Brain microvascular endothelial cell (primary cell): ENCODE data around the gene ZBTB7C.

Experiments
- DNase-seq: peaks from one replicate; pipeline ENCODE4 v3.0.0-alpha.2; 2020
- H3K27ac ChIP-seq: fragments of 250-450 bp; sonication (Bioruptor Pico); 2 replicates; pipeline ENCODE4 v1.5.1; 2020; ENCODE audit warnings: mild to moderate bottlenecking, moderate library complexity
- H3K27me3 ChIP-seq: fragments of 250-450 bp; sonication (Bioruptor Pico); replicated peaks from 2 replicates; pipeline ENCODE4 v1.5.1; 2020; ENCODE audit warnings: mild to moderate bottlenecking
- H3K36me3 ChIP-seq: fragments of 250-450 bp; sonication (Bioruptor Pico); replicated peaks from 2 replicates; pipeline ENCODE4 v1.5.1; 2020; ENCODE audit warnings: mild to moderate bottlenecking
- H3K4me3 ChIP-seq: 2 replicates; pipeline ENCODE4 v1.5.1; 2011; ENCODE audit warnings: low read depth, mild to moderate bottlenecking, control low read depth, low read length, moderate library complexity
- in situ Hi-C: cut with HindIII; loops from 2 replicates; pipeline ENCODE4 v1.10.0; 2017; ENCODE audit warnings: low sequenced_read_pairs, low pct_ligation_motif_present
- TF ChIP-seq, protein P1 (sequence below): IDR thresholded peaks from 2 replicates; pipeline ENCODE4 v1.5.1; 2011; ENCODE audit warnings: low read depth, mild to moderate bottlenecking, moderate library complexity, low read length, control low read depth, inconsistent platforms; ENCODE audit errors: missing control alignments

Gene ZBTB7C

DNA sequence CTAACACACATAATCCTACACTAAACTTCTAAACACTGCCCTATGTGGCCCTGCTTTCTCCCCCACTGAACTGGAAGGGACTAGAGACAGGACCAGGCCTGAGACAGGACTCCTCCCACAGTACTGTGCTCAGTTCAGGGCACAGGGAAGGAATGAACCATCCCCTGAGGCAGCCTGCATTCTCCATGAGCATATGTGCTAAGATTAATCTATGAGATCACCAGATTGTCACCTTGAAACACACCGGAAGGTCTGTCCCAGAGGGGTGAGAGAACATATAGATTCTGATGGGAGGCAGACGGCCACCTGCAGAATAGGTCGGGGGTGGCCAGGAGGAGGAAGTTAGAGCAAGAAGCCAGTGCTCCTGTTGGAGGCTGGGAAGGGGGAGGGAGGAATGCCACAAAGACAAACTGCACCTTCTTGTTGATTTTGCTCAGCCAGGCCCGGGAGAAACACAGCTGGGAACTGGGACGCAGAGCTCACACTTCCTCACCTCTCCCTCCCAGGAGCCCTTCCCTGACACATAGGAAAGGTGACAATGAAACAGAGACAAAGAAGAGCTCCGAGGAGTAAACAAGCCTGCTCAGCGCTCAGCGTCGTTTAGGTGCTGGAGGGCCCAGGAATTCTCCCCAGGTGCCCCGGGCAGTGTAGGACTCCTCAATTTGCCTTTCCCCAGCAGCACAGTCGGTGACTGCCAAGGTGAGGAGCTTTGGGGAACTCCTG lies 52.1 kb downstream of the ZBTB7C start:
- Histone ChIP-seq H3K27ac (no peak overlapping the region), H3K27me3 (peaks cover 2% of the 10 kb centered on the region), H3K4me3 (no peak overlapping the region), H3K36me3 (no peaks in the 10 kb centered on the region)
- no peak for DNase-seq
- in situ Hi-C loops, result no loop called here
- TF ChIP-seq, protein P1, sequence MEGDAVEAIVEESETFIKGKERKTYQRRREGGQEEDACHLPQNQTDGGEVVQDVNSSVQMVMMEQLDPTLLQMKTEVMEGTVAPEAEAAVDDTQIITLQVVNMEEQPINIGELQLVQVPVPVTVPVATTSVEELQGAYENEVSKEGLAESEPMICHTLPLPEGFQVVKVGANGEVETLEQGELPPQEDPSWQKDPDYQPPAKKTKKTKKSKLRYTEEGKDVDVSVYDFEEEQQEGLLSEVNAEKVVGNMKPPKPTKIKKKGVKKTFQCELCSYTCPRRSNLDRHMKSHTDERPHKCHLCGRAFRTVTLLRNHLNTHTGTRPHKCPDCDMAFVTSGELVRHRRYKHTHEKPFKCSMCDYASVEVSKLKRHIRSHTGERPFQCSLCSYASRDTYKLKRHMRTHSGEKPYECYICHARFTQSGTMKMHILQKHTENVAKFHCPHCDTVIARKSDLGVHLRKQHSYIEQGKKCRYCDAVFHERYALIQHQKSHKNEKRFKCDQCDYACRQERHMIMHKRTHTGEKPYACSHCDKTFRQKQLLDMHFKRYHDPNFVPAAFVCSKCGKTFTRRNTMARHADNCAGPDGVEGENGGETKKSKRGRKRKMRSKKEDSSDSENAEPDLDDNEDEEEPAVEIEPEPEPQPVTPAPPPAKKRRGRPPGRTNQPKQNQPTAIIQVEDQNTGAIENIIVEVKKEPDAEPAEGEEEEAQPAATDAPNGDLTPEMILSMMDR, result no peak

DNA sequence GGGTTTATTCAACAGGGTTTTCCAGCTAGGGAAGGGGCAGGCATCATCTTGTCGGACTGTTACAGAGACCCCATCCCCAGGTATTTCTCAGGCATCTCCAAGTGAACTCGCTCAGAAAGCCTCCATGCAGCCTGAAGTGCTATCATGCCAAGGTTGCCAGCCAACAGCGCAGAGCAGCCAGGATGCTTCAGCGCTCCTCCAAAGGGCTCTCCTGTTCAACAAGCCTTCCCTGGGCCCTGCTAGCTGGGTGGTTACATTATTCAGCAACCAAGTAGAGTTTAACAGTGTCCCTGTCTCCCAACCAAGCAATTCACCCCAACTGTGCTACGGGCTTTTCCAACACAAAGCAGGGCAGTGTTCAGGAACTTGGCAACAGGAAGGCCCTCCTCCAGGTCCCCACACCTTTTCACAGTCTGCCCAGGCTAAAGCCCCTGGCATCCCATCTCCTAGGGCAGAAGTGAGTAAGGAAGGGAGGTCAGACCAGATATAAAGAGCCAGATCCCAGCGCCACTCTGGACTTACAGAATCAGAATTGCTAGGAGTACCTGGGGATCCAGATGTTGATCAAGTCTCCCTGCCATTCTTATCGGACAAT lies 52.9 kb downstream of the ZBTB7C start:
- Histone ChIP-seq H3K27ac (no peak overlapping the region), H3K4me3 (no peak overlapping the region), H3K27me3 (peaks cover 2% of the 10 kb centered on the region), H3K36me3 (no peaks in the 10 kb centered on the region)
- no peak for DNase-seq
- TF ChIP-seq, protein P1, result no peak
- in situ Hi-C loops, result no loop called here

GRCh38 chr18:48355276-48356115 lies 53.7 kb downstream of the ZBTB7C start:
- Histone ChIP-seq H3K4me3 (no peak overlapping the region), H3K36me3 (no peaks in the 10 kb centered on the region), H3K27me3 (no peaks in the 10 kb centered on the region), H3K27ac (no peak overlapping the region)
- in situ Hi-C loops, result no loop called here
- no peak for DNase-seq
- TF ChIP-seq, protein P1, result no peak

DNA sequence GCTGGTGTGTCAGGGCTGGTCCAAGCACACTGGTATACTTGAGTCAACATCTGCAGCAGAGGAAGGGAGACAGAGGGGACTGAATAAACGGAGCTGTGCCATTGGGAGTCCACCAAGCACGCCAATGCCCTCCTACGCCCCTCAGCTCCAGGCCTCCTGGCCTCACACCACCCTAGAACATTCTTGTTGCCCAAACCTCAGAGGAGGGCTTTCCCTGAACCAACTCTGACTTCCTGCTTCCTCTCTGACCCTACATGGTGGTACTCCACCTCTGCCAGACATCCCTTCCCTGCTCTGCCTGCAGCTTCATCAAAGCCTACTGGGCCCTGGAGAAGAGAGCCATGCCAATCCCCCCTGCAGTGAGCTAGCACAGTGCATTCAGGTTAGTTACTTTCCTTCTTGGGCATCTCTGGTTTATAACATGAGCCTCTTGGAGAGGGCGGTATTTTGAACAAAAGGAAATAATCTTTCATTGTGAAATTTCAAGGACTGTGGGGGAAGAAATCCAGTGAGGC lies 54.4 kb downstream of the ZBTB7C start:
- TF ChIP-seq, protein P1, result no peak
- Histone ChIP-seq H3K27ac (no peak overlapping the region), H3K27me3 (no peaks in the 10 kb centered on the region), H3K4me3 (no peak overlapping the region), H3K36me3 (no peaks in the 10 kb centered on the region)
- DNase-seq, result no peak
- in situ Hi-C loops, result no loop called here

DNA sequence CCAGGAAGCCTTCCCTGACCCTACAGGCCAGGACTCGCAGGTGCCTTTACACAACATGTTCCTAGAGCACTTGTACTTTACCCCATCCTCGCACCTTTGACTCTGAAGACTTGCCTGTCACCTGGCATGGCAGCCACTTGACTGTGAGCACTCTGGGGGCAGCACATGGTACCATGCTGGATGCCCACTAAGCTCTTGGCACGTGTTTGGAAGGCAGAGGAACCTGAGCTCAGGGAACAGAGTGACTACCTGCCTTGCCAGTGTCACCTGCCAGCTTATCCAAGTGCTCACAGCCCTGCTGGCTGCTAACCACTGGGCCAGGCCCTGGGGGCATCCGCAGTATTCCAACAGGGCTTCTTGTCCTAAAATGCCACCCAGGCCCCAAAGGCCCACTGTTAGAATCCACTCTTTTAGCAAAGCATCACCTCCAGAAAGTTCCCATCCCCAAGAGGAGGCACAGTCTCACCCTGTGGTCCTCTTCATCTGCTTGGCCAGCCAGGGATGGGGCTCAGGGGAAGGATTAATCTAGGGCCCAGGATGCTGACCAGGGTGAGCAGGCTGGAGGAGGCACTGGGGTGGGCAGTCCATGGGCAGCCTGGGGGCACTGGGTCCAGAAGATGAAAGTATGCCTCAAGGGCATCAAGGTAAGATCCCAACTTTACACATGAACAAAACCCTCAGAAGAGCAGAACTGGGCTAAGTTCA lies 57.0 kb downstream of the ZBTB7C start:
- H3K4me3 ChIP-seq, result no peak overlapping the region
- H3K27me3 ChIP-seq, result no peaks in the 10 kb centered on the region
- H3K27ac ChIP-seq, result no peak overlapping the region
- in situ Hi-C loops, result no loop called here
- TF ChIP-seq, protein P1, result no peak
- H3K36me3 ChIP-seq, result no peaks in the 10 kb centered on the region
- DNase-seq, result no peak
